Vagina (tissue), 2 donors: ENCODE results near the gene ZNF516.

Experiments used
- POLR2A ChIP-seq, 2 donors: fragments of 450-650 bp; IDR thresholded peaks; one replicate each; pipeline ENCODE4 v1.6.1; 2017; ENCODE audit warnings: antibody characterized with exemption in 2 of 2, mild to moderate bottlenecking in 2 of 2, moderate library complexity in 2 of 2
- POLR2AphosphoS5 ChIP-seq, 2 donors: sonication (generic); formaldehyde crosslinking; IDR thresholded peaks; one replicate each; pipeline ENCODE4 v1.9.0; 2017; ENCODE audit warnings: antibody characterized with exemption in 2 of 2, mild to moderate bottlenecking in 2 of 2, low read depth in 1 of 2; ENCODE audit not compliant: insufficient read depth in 1 of 2
- TF ChIP-seq, protein P1 (sequence below), 3 experiments: fragments of 450-650 bp in 2 of 3; fragments of 200-600 bp in 1 of 3; sonication (generic) in 1 of 3; IDR thresholded peaks; one replicate each; pipeline ENCODE4 v1.5.1; 2017 to 2019; ENCODE audit warnings: antibody characterized with exemption in 3 of 3, mild to moderate bottlenecking in 2 of 3, moderate library complexity in 2 of 3

DNA sequence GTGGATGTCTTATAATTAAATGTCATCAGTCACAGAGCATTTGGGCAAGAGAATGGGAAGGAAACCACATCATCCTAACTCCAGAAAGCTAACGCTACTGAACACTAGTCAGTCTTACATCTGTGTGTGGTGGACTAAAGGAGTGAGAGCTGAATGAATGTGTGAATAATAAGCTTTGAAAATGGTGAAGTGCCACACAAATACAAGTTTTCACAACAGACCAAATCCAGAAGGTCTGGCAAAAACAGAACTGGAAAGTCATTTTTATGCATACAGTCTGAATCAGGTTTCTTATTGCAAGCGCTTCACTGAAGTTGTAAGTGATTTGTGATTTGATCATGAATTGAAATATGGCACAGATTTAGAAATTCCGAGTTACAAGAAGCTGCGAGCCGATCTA, 175.7 kb downstream of the ZNF516 start:
- TF ChIP-seq, protein P1, sequence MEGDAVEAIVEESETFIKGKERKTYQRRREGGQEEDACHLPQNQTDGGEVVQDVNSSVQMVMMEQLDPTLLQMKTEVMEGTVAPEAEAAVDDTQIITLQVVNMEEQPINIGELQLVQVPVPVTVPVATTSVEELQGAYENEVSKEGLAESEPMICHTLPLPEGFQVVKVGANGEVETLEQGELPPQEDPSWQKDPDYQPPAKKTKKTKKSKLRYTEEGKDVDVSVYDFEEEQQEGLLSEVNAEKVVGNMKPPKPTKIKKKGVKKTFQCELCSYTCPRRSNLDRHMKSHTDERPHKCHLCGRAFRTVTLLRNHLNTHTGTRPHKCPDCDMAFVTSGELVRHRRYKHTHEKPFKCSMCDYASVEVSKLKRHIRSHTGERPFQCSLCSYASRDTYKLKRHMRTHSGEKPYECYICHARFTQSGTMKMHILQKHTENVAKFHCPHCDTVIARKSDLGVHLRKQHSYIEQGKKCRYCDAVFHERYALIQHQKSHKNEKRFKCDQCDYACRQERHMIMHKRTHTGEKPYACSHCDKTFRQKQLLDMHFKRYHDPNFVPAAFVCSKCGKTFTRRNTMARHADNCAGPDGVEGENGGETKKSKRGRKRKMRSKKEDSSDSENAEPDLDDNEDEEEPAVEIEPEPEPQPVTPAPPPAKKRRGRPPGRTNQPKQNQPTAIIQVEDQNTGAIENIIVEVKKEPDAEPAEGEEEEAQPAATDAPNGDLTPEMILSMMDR (IDR thresholded peaks at IDR 0.05): no peak
- TF ChIP-seq POLR2AphosphoS5 (IDR thresholded peaks at IDR 0.05; ENCODE audit: insufficient read depth in 1 of 2, low read depth in 1 of 2) (no peak), POLR2A (IDR thresholded peaks at IDR 0.05) (no peak)
